H1 (cell line): ENCODE measurements around the gene KCTD8. TPM values are rescaled to one million over a fixed set of nuclear protein-coding genes. Genes with fewer than 3 reads are reported as not detected.

Experiments
- BRCA1 ChIP-seq: IDR thresholded peaks from 2 replicates; pipeline ENCODE4 v1.6.1; 2012; ENCODE audit warnings: low read depth, low read length, improper control_type of control experiment
- CHD7 ChIP-seq: fragments of 300-600 bp; sonication (generic); IDR thresholded peaks from 2 replicates; pipeline ENCODE4 v1.7.1; 2012; ENCODE audit warnings: low read length, moderate library complexity, mild to moderate bottlenecking, inconsistent platforms; ENCODE audit not compliant: insufficient replicate concordance
- FOSL1 ChIP-seq: IDR thresholded peaks from 2 replicates; pipeline ENCODE4 v1.6.1; 2011; ENCODE audit warnings: mild to moderate bottlenecking, low read depth, low read length, moderate library complexity; ENCODE audit not compliant: insufficient read depth
- GABPA ChIP-seq: IDR thresholded peaks from 2 replicates; pipeline ENCODE4 v1.6.1; 2011; ENCODE audit warnings: mild to moderate bottlenecking, low read length, moderate library complexity, borderline replicate concordance; ENCODE audit not compliant: insufficient read depth
- GTF2F1 ChIP-seq: IDR thresholded peaks from 2 replicates; pipeline ENCODE4 v1.6.1; 2012; ENCODE audit warnings: low read depth, low read length, improper control_type of control experiment, borderline replicate concordance
- MAFK ChIP-seq: IDR thresholded peaks from 2 replicates; pipeline ENCODE4 v1.6.1; 2012; ENCODE audit warnings: low read depth, mild to moderate bottlenecking, improper control_type of control experiment, low read length
- YY1 ChIP-seq: IDR thresholded peaks from 2 replicates; pipeline ENCODE4 v1.6.1; 2011; ENCODE audit warnings: low read depth, mild to moderate bottlenecking, low read length
- ZNF274 ChIP-seq: IDR thresholded peaks from 2 replicates; pipeline ENCODE4 v1.7.0; 2012; ENCODE audit warnings: low read length, borderline replicate concordance; ENCODE audit errors: extremely low read depth
- polyA plus RNA-seq, 7 experiments: library from polyadenylated mRNA; depleted of rRNA in 3 of 7; stranded (reverse) in 5 of 7; unstranded in 2 of 7; fragments of >200 nt in 5 of 7; fragments of 200-250 nt in 2 of 7; gene quantifications; 1 replicate in 5 of 7; 2 replicates in 1 of 7; 4 replicates in 1 of 7; pipeline versions ENCODE4 v1.2.1 to v1.2.3, GENCODE V29; 2011 to 2013; ENCODE audit warnings: missing spikeins in 2 of 7, mixed read lengths in 2 of 7
- total RNA-seq: library from RNA; stranded (reverse); fragmentation: NEBNext Ultra II Directional; extraction: Animal tissue kit (Norgen Biotek cat#: 25700); gene quantifications from 2 replicates; pipeline ENCODE4 v1.2.1, GENCODE V29; 2021

KCTD8 gene
- total and polyA plus RNA-seq, 2 of the 8 experiments (the other 6 are each of a cell fraction or from before 2014, with no cell fraction given): 2.9 to 3.7 TPM

DNA sequence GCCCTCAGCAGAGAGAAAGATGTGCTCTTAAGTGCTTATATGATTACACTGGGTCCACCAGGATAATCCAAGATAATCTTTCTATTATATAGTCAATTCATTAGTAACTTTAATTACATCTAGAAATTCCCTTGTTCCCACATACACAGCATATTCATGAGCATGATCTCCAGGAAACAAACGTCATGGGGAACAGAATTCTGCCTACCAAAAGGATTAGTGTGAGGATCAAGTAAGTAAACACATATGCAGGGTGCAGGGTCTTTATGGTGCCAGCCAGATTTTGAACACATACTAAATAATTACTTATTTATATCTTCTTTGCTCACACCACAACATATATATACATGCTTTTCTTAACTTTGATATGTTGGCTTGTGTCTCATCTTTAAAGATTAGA is 169.1 kb downstream of the KCTD8 start (continued):
- no peak for TF ChIP-seq CHD7
- TF ChIP-seq FOSL1: no peak
- TF ChIP-seq GABPA: no peak
- no peak for TF ChIP-seq BRCA1
- TF ChIP-seq YY1: no peak
- TF ChIP-seq GTF2F1: no peak
- TF ChIP-seq ZNF274: no peak
- TF ChIP-seq MAFK: no peak
- TF ChIP-seq, all 59 proteins: peak for 0
